Neuronal stem cell (in vitro differentiated cells): Measurements from ENCODE around the gene DUOX1.

Source experiments
- DNase-seq: peaks from one replicate; pipeline ENCODE4 v3.0.0-alpha.2; 2013; ENCODE audit warnings: low spot score
- H2AFZ ChIP-seq: one replicate; pipeline ENCODE4 v1.6.1; 2013; ENCODE audit warnings: mild to moderate bottlenecking, low read length, inconsistent platforms
- H2AK5ac ChIP-seq: 2 replicates; pipeline ENCODE4 v1.6.1; 2013; ENCODE audit warnings: low read depth, mild to moderate bottlenecking, inconsistent platforms, low read length, moderate library complexity, mixed read lengths
- H2BK120ac ChIP-seq: 2 replicates; pipeline ENCODE4 v1.6.1; 2013; ENCODE audit warnings: low read depth, mild to moderate bottlenecking, inconsistent platforms, low read length, moderate library complexity, mixed read lengths
- H2BK12ac ChIP-seq: one replicate; pipeline ENCODE4 v1.6.1; 2013; ENCODE audit warnings: low read length, inconsistent platforms
- H2BK15ac ChIP-seq: 2 replicates; pipeline ENCODE4 v1.6.1; 2013; ENCODE audit warnings: mild to moderate bottlenecking, low read length, inconsistent platforms, mixed read lengths
- H2BK5ac ChIP-seq: one replicate; pipeline ENCODE4 v1.6.1; 2013; ENCODE audit warnings: inconsistent platforms, mild to moderate bottlenecking, low read length, moderate library complexity
- H3K14ac ChIP-seq: one replicate; pipeline ENCODE4 v1.6.1; 2013; ENCODE audit warnings: low read length, inconsistent platforms
- H3K18ac ChIP-seq: 2 replicates; pipeline ENCODE4 v1.6.1; 2013; ENCODE audit warnings: low read length, inconsistent platforms
- H3K23ac ChIP-seq: 2 replicates; pipeline ENCODE4 v1.6.1; 2013; ENCODE audit warnings: low read depth, mild to moderate bottlenecking, mixed read lengths, low read length, inconsistent platforms; ENCODE audit not compliant: poor library complexity
- H3K27ac ChIP-seq: replicated peaks from 3 replicates; pipeline ENCODE4 v1.5.1; 2013; ENCODE audit warnings: low read length, inconsistent platforms
- H3K27me3 ChIP-seq, 3 experiments: 2 replicates each; pipeline ENCODE4 v1.6.1; 2013; ENCODE audit warnings: low read length in 3 of 3, mild to moderate bottlenecking in 2 of 3, inconsistent platforms in 1 of 3, low read depth in 1 of 3, mixed read lengths in 1 of 3, moderate library complexity in 1 of 3; ENCODE audit not compliant: control insufficient read depth in 3 of 3, insufficient read depth in 3 of 3
- H3K36me3 ChIP-seq, 2 donors: replicated peaks in 1 of 2; 2 replicates each; pipeline ENCODE4 v1.6.1; 2013; ENCODE audit warnings: low read length in 2 of 2; ENCODE audit not compliant: control insufficient read depth in 2 of 2, insufficient read depth in 2 of 2
- H3K4ac ChIP-seq: 2 replicates; pipeline ENCODE4 v1.6.1; 2013; ENCODE audit warnings: inconsistent platforms, mild to moderate bottlenecking, low read length, moderate library complexity
- H3K4me1 ChIP-seq, 2 donors: 1 replicate in 1 of 2; 2 replicates in 1 of 2; pipeline ENCODE4 v1.6.1; 2013; ENCODE audit warnings: low read length in 2 of 2, low read depth in 1 of 2; ENCODE audit not compliant: control insufficient read depth in 2 of 2, insufficient read depth in 1 of 2
- H3K4me2 ChIP-seq: one replicate; pipeline ENCODE4 v1.6.1; 2013; ENCODE audit warnings: mild to moderate bottlenecking, low read length, inconsistent platforms; ENCODE audit not compliant: insufficient read depth, poor library complexity, severe bottlenecking
- H3K4me3 ChIP-seq, 2 donors: 2 replicates each; pipeline ENCODE4 v1.5.1; 2013; ENCODE audit warnings: low read length in 2 of 2, mild to moderate bottlenecking in 2 of 2, inconsistent platforms in 1 of 2, moderate library complexity in 1 of 2
- H3K79me1 ChIP-seq: one replicate; pipeline ENCODE4 v1.6.1; 2013; ENCODE audit warnings: low read depth, mild to moderate bottlenecking, inconsistent platforms, low read length, moderate library complexity
- H3K9ac ChIP-seq: one replicate; pipeline ENCODE4 v1.6.1; 2013; ENCODE audit warnings: mild to moderate bottlenecking, low read depth, low read length, inconsistent platforms; ENCODE audit not compliant: poor library complexity
- H3K9me3 ChIP-seq, 2 donors: replicated peaks in 1 of 2; 2 replicates each; pipeline versions ENCODE3 to v1.6.1; 2013; ENCODE audit warnings: low read length in 2 of 2, mild to moderate bottlenecking in 2 of 2, inconsistent platforms in 1 of 2, low read depth in 1 of 2, mixed read lengths in 1 of 2, moderate library complexity in 1 of 2; ENCODE audit not compliant: control insufficient read depth in 2 of 2, insufficient read depth in 1 of 2
- H4K8ac ChIP-seq: one replicate; pipeline ENCODE4 v1.6.1; 2013; ENCODE audit warnings: low read depth, mild to moderate bottlenecking, inconsistent platforms, low read length, moderate library complexity
- H4K91ac ChIP-seq: one replicate; pipeline ENCODE4 v1.6.1; 2013; ENCODE audit warnings: low read length, low read depth, mild to moderate bottlenecking, inconsistent platforms; ENCODE audit not compliant: poor library complexity
- WGBS, 2 donors: extraction: QIAGEN DNeasy Blood & Tissue Kit; methylation state at CpG; one replicate each; pipeline ENCODE4 v1.1.7; 2013; ENCODE audit warnings: missing lambda C conversion rate in 2 of 2, mixed read lengths in 1 of 2; ENCODE audit not compliant: insufficient read length in 2 of 2, insufficient replicate concordance in 1 of 2; ENCODE audit errors: extremely low coverage in 2 of 2; 5-methylcytosine and 5-hydroxymethylcytosine counted together

The DUOX1 gene

DNA sequence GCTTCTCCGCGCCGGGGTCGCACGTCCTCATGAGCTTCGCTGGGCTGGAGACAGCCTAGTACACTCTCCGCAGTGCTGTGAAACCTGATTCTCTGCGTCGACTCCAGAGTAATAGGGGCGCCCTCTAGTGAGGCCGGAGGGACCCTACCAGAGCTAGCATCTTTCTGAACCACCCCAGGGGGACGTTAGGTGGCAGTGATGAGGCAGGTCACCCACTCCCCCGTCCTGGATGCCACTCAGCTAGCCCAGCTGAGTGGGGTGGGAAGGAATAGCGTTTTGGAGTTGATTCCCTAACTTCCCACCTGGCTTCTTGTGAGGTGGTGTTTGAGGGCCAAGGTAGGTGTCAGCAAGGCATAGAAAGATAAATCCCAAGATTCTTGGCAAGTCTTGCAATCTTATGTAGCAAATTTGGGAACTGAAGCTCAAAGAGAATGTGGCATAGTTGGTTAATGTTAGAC, 11.6 kb upstream of the DUOX1 start:
- Histone ChIP-seq H3K4me1 (peaks cover 4 to 16% of the 10 kb centered on the region in 2 donors), H3K4me2 (peak overlapping the region; percentile 47), H2BK15ac (no peak overlapping the region), H3K36me3 (no peaks in the 10 kb centered on the region), H4K8ac (no peak overlapping the region), H2BK5ac (no peak overlapping the region), H2BK120ac (no peak overlapping the region), H2AFZ (peak overlapping the region; percentile 95), H3K4ac (no peak overlapping the region), H2AK5ac (no peak overlapping the region), H3K18ac (no peak overlapping the region), H3K23ac (no peak overlapping the region), H3K27me3 (peaks cover 44 to 83% (median 61%) of the 10 kb centered on the region in 3 experiments), H3K79me1 (no peaks in the 10 kb centered on the region), H3K9ac (no peak overlapping the region), H4K91ac (no peak overlapping the region), H3K14ac (no peak overlapping the region), H3K27ac (no peak overlapping the region), H2BK12ac (no peak overlapping the region), H3K4me3 (peak overlapping the region in 1 of 2 donors; percentile 34), H3K9me3 (no peaks in the 10 kb centered on the region)
- DNase-seq: peak; percentile 88
- WGBS, 2 donors: no CpG with 5 or more reads among the region's 14 CpGs

DNA sequence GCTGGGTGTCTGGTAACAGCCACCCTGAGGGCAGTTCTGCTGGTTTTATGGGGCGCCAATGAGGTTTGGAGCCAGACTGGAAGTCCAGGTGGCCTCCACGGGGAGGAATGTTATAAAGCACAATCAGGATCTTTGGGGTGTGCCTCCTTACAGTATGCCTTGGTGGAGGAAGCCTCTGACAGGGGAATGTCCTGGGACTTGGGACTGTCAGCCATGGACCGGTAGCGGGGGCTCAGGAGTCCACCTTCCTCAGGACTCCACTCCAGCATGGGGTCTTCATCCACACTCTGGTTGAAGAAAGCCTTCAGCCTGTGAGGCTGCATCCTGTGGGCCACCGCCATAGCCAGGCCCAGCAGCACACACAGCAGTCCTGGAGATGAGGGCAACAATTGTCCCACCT, 10.8 kb upstream of the DUOX1 start:
- H2BK120ac ChIP-seq: no peak overlapping the region
- peak overlapping the region; percentile 59 for H3K18ac ChIP-seq
- no peak overlapping the region for H2BK15ac ChIP-seq
- no peak overlapping the region for H4K91ac ChIP-seq
- no peaks in the 10 kb centered on the region for H3K9me3 ChIP-seq
- H2AFZ ChIP-seq: no peak overlapping the region
- no peak overlapping the region for H2BK12ac ChIP-seq
- no peak overlapping the region for H3K27ac ChIP-seq
- peaks cover 4 to 11% of the 10 kb centered on the region in 2 donors for H3K4me1 ChIP-seq
- H2AK5ac ChIP-seq: no peak overlapping the region
- H3K9ac ChIP-seq: peak overlapping the region; percentile 33
- H3K14ac ChIP-seq: peak overlapping the region; percentile 77
- H3K23ac ChIP-seq: peak overlapping the region; percentile 37
- H4K8ac ChIP-seq: no peak overlapping the region
- no peak overlapping the region for H3K4ac ChIP-seq
- H3K4me2 ChIP-seq: no peak overlapping the region
- no peak overlapping the region for H2BK5ac ChIP-seq
- no CpG with 5 or more reads among the region's 5 CpGs for WGBS, 2 donors
- no peak overlapping the region for H3K4me3 ChIP-seq
- H3K36me3 ChIP-seq: no peaks in the 10 kb centered on the region
- peaks cover 36 to 83% (median 57%) of the 10 kb centered on the region in 3 experiments for H3K27me3 ChIP-seq
- no peaks in the 10 kb centered on the region for H3K79me1 ChIP-seq
- DNase-seq: no peak

DNA sequence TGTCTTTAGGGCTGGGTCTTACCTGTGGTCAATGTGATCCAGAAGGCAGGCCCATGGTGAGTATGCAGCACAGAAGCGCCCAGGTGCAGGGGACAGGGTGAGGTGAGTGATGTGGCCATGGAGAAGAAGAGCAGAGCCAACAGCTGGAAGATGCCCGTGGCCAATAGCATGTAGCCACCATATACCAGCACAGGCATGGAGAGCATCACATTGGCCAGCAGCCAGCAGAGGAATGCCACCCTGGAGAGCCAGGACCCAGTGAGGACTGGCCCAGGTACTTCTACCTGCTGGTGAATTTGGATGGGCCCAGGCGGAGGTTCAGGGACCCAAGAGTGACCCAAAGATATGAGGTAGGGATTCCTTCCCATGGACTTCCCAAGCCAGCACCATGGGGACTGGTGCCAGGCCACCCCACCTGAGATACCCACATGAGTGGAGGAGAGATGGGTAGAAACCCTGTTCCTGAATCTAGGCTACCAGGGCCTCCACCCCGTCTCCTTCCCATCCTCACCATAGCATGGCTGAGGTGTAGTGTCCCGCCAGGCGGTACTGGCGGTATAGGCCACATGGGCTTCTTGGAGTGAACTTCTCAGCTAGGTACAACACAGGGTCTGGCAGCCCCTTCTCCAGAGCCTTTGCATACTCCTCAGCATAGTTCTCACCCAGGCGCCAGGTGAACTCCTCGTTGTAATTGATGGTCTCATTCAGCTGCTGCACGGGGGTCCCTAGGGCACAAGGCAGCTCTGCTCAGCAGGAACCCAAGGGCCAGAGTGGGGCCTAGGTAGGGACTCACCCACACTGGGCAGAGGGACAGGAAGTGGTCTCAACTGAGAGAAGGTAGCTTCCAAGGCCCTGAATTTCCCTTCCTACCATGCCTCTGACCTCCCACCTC, 9.5 kb upstream of the DUOX1 start:
- no peak overlapping the region for H2AK5ac ChIP-seq
- no peak overlapping the region for H3K27ac ChIP-seq
- H3K18ac ChIP-seq: no peak overlapping the region
- H3K9ac ChIP-seq: no peak overlapping the region
- H3K4me3 ChIP-seq: no peak overlapping the region
- no peak overlapping the region for H2BK12ac ChIP-seq
- no peak overlapping the region for H2BK5ac ChIP-seq
- H3K23ac ChIP-seq: peak overlapping the region; percentile 66
- peak overlapping the region; percentile 17 for H3K14ac ChIP-seq
- H2BK15ac ChIP-seq: no peak overlapping the region
- H3K4ac ChIP-seq: peak overlapping the region; percentile 80
- H4K91ac ChIP-seq: no peak overlapping the region
- WGBS, 2 donors: no CpG with 5 or more reads among the region's 10 CpGs
- no peaks in the 10 kb centered on the region for H3K79me1 ChIP-seq
- no peak overlapping the region for H4K8ac ChIP-seq
- H3K4me2 ChIP-seq: no peak overlapping the region
- no peak overlapping the region for H2AFZ ChIP-seq
- peaks cover 23 to 79% (median 52%) of the 10 kb centered on the region in 3 experiments for H3K27me3 ChIP-seq
- H3K36me3 ChIP-seq: no peaks in the 10 kb centered on the region
- no peak overlapping the region for H2BK120ac ChIP-seq
- H3K9me3 ChIP-seq: no peaks in the 10 kb centered on the region
- DNase-seq: no peak
- H3K4me1 ChIP-seq: peaks cover 4 to 10% of the 10 kb centered on the region in 2 donors

DNA sequence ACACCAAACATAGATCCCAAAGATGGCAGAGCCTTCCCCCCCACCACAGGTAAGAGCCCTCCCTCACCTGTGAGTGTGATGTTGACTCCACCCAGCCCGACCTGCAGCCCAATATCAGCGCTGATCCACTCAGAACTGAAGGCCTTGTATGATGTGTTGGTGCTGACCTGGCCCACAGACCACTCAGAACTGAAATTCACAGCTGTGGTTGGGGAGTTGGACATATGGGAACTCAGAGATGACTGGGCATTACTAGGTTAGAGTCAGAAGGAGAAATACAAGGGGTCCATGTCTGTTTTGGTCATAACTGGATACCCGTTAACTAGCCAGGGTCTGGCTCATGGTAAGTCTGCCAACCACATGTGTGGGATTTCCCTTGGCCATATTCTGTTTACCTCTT, 8.8 kb upstream of the DUOX1 start:
- H2BK120ac ChIP-seq: no peak overlapping the region
- no peak overlapping the region for H3K18ac ChIP-seq
- H4K8ac ChIP-seq: no peak overlapping the region
- no peak overlapping the region for H3K27ac ChIP-seq
- no peaks in the 10 kb centered on the region for H3K36me3 ChIP-seq
- no peaks in the 10 kb centered on the region for H3K79me1 ChIP-seq
- no peak overlapping the region for H2AK5ac ChIP-seq
- H3K27me3 ChIP-seq: peaks cover 16 to 79% (median 51%) of the 10 kb centered on the region in 3 experiments
- no peak overlapping the region for H4K91ac ChIP-seq
- H2BK5ac ChIP-seq: no peak overlapping the region
- peak overlapping the region; percentile 32 for H3K23ac ChIP-seq
- no peak overlapping the region for H2BK12ac ChIP-seq
- H3K4me1 ChIP-seq: peaks cover 4 to 10% of the 10 kb centered on the region in 2 donors
- no peak for DNase-seq
- no peak overlapping the region for H3K4ac ChIP-seq
- no CpG with 5 or more reads among the region's 3 CpGs for WGBS, 2 donors
- no peak overlapping the region for H3K14ac ChIP-seq
- no peak overlapping the region for H3K4me2 ChIP-seq
- no peak overlapping the region for H3K9ac ChIP-seq
- H2BK15ac ChIP-seq: no peak overlapping the region
- no peak overlapping the region for H3K4me3 ChIP-seq
- H3K9me3 ChIP-seq: no peaks in the 10 kb centered on the region
- H2AFZ ChIP-seq: no peak overlapping the region
